Right lobe of liver (tissue), 6 donors: ENCODE measurements around the gene MYEOV. TPM values are rescaled to one million over a fixed set of nuclear protein-coding genes. Genes with fewer than 3 reads are reported as not detected.
A peak's percentile ranks its signal among the peaks of the same experiment; 100 is the strongest.

Experiments
- ATAC-seq, 4 donors: fragments of 200-7000 bp; cut with Tn5 transposase; one replicate each; pipeline ENCODE4 v1.9.1; 2020; ENCODE audit warnings: mild to moderate bottlenecking in 4 of 4, moderate library complexity in 4 of 4
- DNase-seq, 3 donors: peaks; one replicate each; pipeline ENCODE4 v3.0.0-alpha.2; 2020
- H3K27ac ChIP-seq, 3 donors: fragments of 200-600 bp; one replicate each; pipeline ENCODE4 v1.8.0; 2022
- H3K27me3 ChIP-seq, 2 donors: fragments of 200-600 bp; one replicate each; pipeline ENCODE4 v1.8.0; 2022
- H3K36me3 ChIP-seq, 4 donors: fragments of 200-600 bp; sonication (generic) in 1 of 4; one replicate each; pipeline versions ENCODE4 v1.5.1 to v1.8.0; 2017 to 2022; ENCODE audit warnings: control low read depth in 1 of 4
- H3K4me1 ChIP-seq, 4 donors: fragments of 200-600 bp; sonication (generic) in 1 of 4; one replicate each; pipeline versions ENCODE4 v1.5.1 to v1.8.0; 2017 to 2022; ENCODE audit warnings: control low read depth in 1 of 4
- H3K4me3 ChIP-seq, 3 donors: fragments of 200-600 bp; one replicate each; pipeline ENCODE4 v1.8.0; 2022
- H3K9me3 ChIP-seq, 4 donors: fragments of 200-600 bp; sonication (generic) in 1 of 4; one replicate each; pipeline versions ENCODE4 v1.5.1 to v1.8.0; 2017 to 2022; ENCODE audit warnings: control low read depth in 1 of 4
- CTCF ChIP-seq, 4 donors: fragments of 200-600 bp in 3 of 4; fragments of 450-650 bp in 1 of 4; IDR thresholded peaks; one replicate each; pipeline versions ENCODE4 v1.5.1 to v1.8.0; 2016 to 2022; ENCODE audit warnings: antibody characterized with exemption in 4 of 4, mild to moderate bottlenecking in 2 of 4
- POLR2A ChIP-seq: fragments of 450-650 bp; IDR thresholded peaks from one replicate; pipeline ENCODE4 v1.6.1; 2017; ENCODE audit warnings: antibody characterized with exemption, mild to moderate bottlenecking
- WGBS: methylation state at CpG from one replicate; pipeline ENCODE4 v1.1.6; 2018; ENCODE audit warnings: low coverage, low lambda C conversion rate; ENCODE audit not compliant: insufficient coverage; ENCODE audit errors: missing lambda C conversion rate; 5-methylcytosine and 5-hydroxymethylcytosine counted together
- intact Hi-C, 2 donors: fragments of 100-400 bp; cut with DNase I; formaldehyde crosslinking; loops; one replicate each; pipeline versions ENCODE4 v1.11.2 to v1.14.1; 2022
- total RNA-seq, 6 experiments: library from RNA; depleted of rRNA in 2 of 6; stranded (reverse); fragments of >200 nt in 2 of 6; fragmentation: NEBNext Ultra II Directional in 3 of 6; extraction: Animal tissue kit (Norgen Biotek cat#: 25700) in 3 of 6; gene quantifications; one replicate each; pipeline versions ENCODE4 v1.1.0 to v1.2.4, GENCODE V29; 2016 to 2023
- donor health status: DM: no; HTN: yes; CAD: no.
- donor health status: DM: no; HTN: no; CAD: no.
- donor health status: DM: no; HTN: no; CAD: no.
- donor health status: DM: no; HTN: yes; CAD: no.
- donor health status: DM: no; HTN: yes; CAD: no.

The MYEOV gene
- total RNA-seq, 6 experiments from 2014 or later = 0.25 to 1.2 (median 0.70) TPM; not detected in 2

- Histone ChIP-seq H3K9me3 (no peaks in the 10 kb centered on the region), H3K27me3 (no peaks in the 10 kb centered on the region), H3K27ac (no peak overlapping the region), H3K4me3 (no peak overlapping the region), H3K4me1 (peaks cover 0 to 15% (median 4%) of the 10 kb centered on the region in 4 donors), H3K36me3 (no peaks in the 10 kb centered on the region)
- ATAC-seq (no peak), DNase-seq (no peak)
- WGBS = 100% methylated on average over 1 of the region's 8 CpGs
- intact Hi-C loops = loop anchor here (5.0 kb wide), 2 partner anchors 343 to 353 kb away; no protein-coding TSS in a partner anchor
- TF ChIP-seq CTCF (IDR thresholded peaks at IDR 0.05) (no peak), POLR2A (no peak)
Measured at GRCh38 chr11:69294571-69295078, 670 bp downstream of the MYEOV start.

- Histone ChIP-seq H3K4me1 (peaks cover 0 to 15% (median 4%) of the 10 kb centered on the region in 4 donors), H3K27me3 (no peaks in the 10 kb centered on the region), H3K9me3 (no peaks in the 10 kb centered on the region), H3K36me3 (no peaks in the 10 kb centered on the region), H3K27ac (no peak overlapping the region), H3K4me3 (no peak overlapping the region)
- DNase-seq (peak in 1 of 3 donors; percentile 28), ATAC-seq (no peak)
- TF ChIP-seq POLR2A (no peak), CTCF (IDR thresholded peaks at IDR 0.05) (no peak)
- intact Hi-C loops = loop anchor here in 1 of 2 donors (5.0 kb wide), 1 partner anchor 342 kb away; no protein-coding TSS in a partner anchor
- WGBS = 62% methylated on average over 6 of the region's 31 CpGs
Measured at GRCh38 chr11:69295079-69295994, 1.4 kb downstream of the MYEOV start.

GRCh38 chr11:69295995-69296889 lies 2.3 kb downstream of the MYEOV start:
- intact Hi-C loops = loop anchor here in 1 of 2 donors (5.0 kb wide), 1 partner anchor 341 kb away; no protein-coding TSS in a partner anchor
- Histone ChIP-seq H3K4me1 (peaks cover 0 to 15% (median 4%) of the 10 kb centered on the region in 4 donors), H3K4me3 (no peak overlapping the region), H3K36me3 (no peaks in the 10 kb centered on the region), H3K27me3 (no peaks in the 10 kb centered on the region), H3K9me3 (no peaks in the 10 kb centered on the region), H3K27ac (no peak overlapping the region)
- peak; percentile 70 to 82 (median 80) for DNase-seq
- 22% methylated on average over 6 of the region's 18 CpGs for WGBS
- peak; percentile 56 to 76 (median 62) for ATAC-seq
- TF ChIP-seq CTCF (IDR thresholded peaks at IDR 0.05) (no peak), POLR2A (no peak)
